GM12865 (cell line): ENCODE measurements around the gene GIPC2.
"Not testable (repeated sequence)": the region's sequence is repeated elsewhere in the genome, so short reads cannot be mapped to it uniquely, and the experiment has no call there.

Experiments used
- DNase-seq: peaks from one replicate; pipeline ENCODE4 v3.0.0; 2010; ENCODE audit warnings: low read depth
- H3K4me3 ChIP-seq: 2 replicates; pipeline ENCODE4 v1.5.1; 2011; ENCODE audit warnings: mild to moderate bottlenecking, low read depth, low read length, control low read depth
- TF ChIP-seq, protein P1 (sequence below): IDR thresholded peaks from 2 replicates; pipeline ENCODE4 v1.5.1; 2011; ENCODE audit warnings: low read length, control low read depth, low read depth, inconsistent platforms; ENCODE audit not compliant: insufficient read depth; ENCODE audit errors: missing control alignments

Gene GIPC2

DNA sequence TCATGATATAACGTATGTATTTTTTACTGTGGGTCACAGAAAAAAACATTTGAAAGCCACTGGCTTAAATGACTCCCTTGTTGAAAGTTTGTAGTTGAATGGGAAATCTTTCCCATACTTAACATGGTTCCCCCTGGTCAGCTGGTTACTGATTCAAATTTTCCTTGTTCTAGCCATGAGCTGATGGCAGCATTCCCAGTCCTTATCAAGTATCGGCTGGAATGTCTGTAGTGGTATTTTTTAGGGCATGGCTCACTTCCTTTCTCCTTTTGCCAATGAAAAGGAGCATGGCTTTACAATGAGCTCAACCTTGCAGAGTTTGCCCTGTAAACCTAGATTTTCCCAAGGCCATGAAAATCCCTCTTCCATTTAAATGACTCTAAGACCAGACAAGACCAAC is 55.7 kb downstream of the GIPC2 start:
- no peak overlapping the region for H3K4me3 ChIP-seq
- no peak for DNase-seq

DNA sequence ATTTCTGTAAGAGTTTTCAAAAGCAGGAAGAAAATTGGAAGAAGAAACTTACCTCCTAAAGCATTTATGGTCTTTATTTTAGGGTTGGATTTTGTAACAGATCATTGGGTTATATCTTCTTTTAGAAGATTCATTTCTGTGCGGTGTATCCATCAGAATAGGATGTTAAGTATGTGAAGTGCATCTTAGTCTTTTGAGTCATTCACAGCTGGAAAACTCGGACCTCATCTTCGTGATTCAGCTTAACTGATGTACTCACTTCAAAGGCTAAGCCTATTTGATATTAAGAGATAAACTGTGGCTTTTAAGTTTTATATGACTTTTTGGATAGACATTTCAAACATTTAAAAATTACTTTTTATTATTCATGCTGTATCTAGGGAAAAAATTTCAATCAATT is 56.3 kb downstream of the GIPC2 start:
- no peak overlapping the region for H3K4me3 ChIP-seq
- no peak for DNase-seq
- TF ChIP-seq, protein P1, sequence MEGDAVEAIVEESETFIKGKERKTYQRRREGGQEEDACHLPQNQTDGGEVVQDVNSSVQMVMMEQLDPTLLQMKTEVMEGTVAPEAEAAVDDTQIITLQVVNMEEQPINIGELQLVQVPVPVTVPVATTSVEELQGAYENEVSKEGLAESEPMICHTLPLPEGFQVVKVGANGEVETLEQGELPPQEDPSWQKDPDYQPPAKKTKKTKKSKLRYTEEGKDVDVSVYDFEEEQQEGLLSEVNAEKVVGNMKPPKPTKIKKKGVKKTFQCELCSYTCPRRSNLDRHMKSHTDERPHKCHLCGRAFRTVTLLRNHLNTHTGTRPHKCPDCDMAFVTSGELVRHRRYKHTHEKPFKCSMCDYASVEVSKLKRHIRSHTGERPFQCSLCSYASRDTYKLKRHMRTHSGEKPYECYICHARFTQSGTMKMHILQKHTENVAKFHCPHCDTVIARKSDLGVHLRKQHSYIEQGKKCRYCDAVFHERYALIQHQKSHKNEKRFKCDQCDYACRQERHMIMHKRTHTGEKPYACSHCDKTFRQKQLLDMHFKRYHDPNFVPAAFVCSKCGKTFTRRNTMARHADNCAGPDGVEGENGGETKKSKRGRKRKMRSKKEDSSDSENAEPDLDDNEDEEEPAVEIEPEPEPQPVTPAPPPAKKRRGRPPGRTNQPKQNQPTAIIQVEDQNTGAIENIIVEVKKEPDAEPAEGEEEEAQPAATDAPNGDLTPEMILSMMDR = no peak

More for the DNA sequence above, 55.7 kb downstream of the GIPC2 start:
- TF ChIP-seq, protein P1 = no peak

DNA sequence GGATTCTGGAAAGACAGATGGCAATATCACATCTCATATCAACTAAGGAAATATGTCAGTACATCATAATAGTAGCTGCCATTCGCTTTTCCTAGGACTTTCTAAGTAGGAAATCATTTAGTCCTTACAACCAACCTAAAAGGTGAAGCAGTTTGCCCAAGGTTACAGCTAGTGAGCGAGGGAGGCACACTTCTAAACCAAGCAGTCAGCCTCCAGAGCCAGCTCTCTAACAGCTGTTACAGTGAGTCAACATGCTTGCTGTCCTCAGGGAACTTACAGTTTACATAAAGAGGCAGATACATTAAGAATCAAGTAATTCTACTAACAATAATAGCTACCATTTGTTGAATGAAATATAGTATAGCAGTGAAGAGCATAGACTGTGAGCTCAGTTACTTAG is 57.1 kb downstream of the GIPC2 start:
- no peak for DNase-seq
- TF ChIP-seq, protein P1 = no peak
- no peak overlapping the region for H3K4me3 ChIP-seq

DNA sequence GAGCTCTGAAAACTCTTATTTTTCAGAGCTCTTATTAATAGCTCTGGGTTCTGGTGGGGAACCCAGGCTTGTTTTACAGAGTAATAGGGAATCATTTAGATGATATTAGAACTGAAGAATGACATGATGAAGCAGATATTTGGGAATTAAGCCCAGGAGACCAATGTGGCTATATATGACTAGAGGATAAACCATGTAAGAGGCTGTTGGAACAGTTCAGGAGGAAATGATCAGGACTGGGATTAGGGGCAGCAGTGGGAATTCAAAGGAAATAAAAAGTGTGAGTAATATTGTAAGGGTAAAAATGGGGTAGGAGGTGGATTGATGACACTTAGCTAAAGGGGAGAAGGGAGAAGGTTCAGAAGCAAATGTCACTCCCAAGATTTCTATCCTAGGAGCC is 58.6 kb downstream of the GIPC2 start:
- TF ChIP-seq, protein P1 = no peak
- DNase-seq = no peak
- H3K4me3 ChIP-seq = no peak overlapping the region

DNA sequence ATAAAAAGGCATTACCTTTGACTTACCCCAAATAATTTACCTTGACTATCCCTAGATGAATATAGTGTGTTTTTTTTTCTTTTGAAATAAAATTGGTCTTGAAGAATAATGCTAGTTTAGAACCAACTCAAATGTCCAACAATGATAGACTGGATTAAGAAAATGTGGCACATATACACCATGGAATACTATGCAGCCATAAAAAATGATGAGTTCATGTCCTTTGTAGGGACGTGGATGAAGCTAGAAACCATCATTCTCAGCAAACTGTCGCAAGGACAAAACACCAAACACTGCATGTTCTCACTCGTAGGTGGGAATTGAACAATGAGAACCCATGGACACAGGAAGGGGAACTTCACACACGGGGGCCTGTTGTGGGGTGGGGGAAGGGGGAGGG is 63.9 kb downstream of the GIPC2 start:
- not testable (repeated sequence) for H3K4me3 ChIP-seq, DNase-seq

DNA sequence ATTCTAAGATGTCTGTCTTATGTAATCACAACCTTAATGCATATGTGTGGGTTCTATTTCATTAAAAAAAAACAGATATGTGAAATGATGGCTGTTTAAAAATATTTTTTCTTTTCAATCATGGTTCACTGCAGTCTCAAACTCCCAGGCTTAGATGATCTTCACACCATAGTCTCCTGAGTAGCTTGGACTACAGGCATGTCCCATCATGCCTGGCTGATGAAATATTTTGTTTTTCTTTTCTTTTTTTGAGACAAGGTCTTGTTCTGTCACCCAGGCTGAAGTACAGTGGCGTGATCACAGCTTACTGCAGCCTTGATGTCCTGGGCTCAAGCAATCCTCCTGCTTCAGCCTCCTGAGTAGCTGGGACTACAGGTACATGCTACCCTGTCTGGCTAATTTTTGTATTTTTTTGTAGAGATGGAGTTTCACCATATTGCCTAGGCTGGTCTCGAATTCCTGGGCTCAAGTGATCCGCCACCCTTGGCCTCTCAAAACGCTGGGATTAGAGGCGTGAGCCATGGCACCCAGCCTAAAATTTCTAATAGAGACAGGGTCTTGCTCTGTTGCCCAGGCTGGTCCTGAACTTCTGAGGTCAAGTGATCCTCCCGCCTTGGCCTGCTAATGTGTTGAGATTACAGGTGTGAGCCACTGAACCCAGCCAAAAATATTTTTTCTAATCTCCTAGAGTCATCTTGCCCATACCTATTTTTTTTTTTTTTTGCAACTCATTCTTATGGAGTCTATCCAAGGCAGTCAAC is 67.6 kb downstream of the GIPC2 start:
- DNase-seq = no peak
- TF ChIP-seq, protein P1 = no peak
- no peak overlapping the region for H3K4me3 ChIP-seq

DNA sequence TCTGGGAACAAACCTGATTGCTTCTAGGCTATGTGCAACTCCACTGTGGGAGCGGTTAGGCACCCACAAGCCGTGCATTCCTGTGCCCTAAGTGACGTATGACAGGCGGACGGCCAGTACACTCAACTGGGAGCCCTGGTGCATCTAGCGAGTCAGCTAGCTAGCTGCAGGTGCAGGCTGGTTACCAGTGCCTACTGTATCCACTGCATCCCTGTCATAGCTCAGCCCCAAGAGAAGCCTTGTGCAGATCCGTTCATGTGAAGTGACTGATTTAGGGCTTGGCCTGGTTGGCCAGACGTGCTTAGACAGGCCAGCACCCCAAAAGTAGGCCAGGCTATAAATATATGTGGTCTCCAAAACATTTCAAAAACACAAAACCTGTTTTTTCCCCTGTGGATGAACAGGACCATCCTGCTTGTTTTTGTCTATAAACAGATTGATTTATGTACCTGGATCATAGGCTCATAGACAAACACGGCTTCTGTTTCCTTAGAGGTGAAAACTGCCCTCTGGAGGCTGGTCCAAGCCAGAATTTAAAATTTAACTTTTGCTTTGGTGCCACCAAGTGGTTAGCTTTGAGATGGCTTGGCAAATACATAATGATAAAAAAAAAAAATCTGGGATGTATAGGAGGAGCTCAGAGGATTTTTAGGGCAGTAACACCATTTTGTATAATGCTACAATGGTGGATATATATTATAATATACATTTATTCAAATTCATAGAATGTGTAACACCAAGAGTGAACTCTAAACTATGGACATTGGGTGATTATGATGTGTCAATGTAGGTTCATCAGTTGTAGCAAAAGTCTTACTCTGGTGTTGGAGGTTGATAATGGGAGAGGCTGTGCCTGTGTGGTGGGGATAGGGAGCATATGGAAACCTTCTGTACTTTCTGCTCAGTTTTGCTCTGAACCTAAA is 68.5 kb downstream of the GIPC2 start:
- DNase-seq = peak; percentile 80
- no peak overlapping the region for H3K4me3 ChIP-seq
- TF ChIP-seq, protein P1 = peak; percentile 65

DNA sequence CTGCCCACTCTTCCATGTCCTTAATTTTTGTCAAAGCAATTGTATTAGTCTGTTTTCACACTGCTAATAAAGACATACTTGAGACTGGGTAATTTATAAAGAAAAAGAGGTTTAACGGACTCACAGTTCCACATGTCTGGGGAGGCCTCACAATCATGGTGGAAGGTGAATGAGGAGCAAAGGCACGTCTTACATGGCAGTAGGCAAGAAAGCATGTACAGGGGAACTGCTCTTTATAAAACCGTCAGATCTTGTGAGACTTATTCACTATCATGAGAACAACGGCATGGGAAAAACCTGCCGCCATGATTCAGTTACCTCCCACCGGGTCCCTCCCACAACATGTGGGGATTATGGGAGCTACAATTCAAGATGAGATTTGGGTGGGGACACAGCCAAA is 74.7 kb downstream of the GIPC2 start:
- not testable (repeated sequence) for H3K4me3 ChIP-seq, DNase-seq
